HG02970 (cell line): ENCODE measurements around the gene LGALS7B.
"Not testable (repeated sequence)": the region's sequence is repeated elsewhere in the genome, so short reads cannot be mapped to it uniquely, and the experiment has no call there.

Experiments used
- ATAC-seq: cut with Tn5 transposase; IDR thresholded peaks from one replicate; pipeline ENCODE4 v1.9.1; 2021; ENCODE audit warnings: mild to moderate bottlenecking, moderate library complexity, moderate number of reproducible peaks; ENCODE audit not compliant: unreplicated experiment, low FRiP score

LGALS7B gene

DNA sequence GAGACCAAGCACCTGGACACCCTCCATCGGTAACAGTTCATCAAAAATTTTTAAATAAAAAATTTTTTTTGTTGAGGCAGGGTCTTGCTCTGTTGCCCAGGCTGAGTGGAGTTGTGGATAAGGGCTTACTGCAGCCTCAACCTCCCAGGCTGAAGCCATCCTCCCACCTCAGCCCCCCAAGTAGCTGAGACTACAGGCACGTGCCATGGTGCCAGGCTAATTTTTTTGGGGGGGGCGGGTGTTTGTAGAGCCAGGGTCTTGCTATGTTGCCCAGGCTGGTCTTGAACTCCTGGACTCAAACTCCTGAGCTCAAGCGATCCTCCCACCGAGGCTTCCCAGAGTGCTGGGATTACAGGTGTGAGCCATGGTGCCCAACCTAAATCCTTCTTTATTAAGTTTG, 4.7 kb downstream of the LGALS7B start:
- no peak for ATAC-seq

DNA sequence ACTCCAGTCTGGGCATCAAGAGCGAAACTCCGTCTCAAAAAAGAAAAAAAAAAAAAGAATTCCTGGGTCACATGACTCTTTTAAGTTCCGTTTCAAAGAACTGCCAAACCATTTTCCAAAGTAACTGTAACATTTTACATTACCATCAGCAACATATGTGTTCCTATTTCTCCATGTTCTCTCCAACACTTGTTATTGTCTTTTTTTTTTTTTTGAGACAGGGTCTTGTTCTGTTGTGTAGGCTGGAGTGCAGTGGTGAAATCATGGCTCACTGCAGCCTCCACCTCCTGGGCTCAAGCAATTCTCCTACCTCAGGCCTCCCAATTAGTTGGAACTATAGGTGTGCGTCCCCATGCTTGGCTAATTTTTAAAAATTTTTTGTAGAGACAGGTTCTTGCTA, 6.5 kb downstream of the LGALS7B start:
- no peak for ATAC-seq

DNA sequence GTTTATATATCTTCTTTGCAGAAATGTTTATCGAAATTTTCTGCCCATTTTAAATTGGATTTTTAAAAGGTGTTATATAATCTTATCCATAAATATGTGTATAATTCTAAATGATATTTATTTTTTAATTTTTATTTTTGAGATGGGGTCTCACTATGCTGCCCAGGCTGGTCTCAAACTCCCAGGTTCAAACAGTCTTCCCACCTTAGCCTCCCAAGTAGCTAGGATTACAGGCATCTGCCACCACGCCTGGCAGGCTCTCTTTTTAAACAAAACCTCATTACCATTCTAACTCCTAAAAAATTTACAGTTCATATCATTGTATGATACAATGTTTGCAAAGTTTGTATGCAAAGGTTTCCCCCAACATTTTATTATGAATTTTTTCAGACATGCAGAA, 7.2 kb downstream of the LGALS7B start:
- ATAC-seq = no peak

DNA sequence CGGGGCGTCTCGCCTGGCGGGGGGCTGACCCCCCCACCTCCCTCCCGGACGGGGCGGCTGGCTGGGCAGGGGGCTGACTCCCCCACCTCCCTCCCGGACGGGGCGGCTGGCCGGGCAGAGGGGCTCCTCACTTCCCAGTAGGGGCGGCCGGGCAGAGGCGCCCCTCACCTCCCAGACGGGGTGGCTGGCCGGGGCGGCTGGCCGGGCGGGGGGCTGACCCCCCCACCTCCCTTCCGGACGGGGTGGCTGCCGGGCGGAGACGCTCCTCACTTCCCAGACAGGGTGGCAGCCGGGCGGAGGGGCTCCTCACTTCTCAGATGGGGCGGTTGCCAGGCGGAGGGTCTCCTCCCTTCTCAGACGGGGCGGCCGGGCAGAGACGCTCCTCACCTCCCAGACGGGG, 8.8 kb downstream of the LGALS7B start:
- ATAC-seq = not testable (repeated sequence)

GRCh38 chr19:38799104-38799503, 10.1 kb downstream of the LGALS7B start:
- ATAC-seq = no peak

- ATAC-seq = no peak
These were observed 11.8 kb downstream of the LGALS7B start for GRCh38 chr19:38800577-38801347.

DNA sequence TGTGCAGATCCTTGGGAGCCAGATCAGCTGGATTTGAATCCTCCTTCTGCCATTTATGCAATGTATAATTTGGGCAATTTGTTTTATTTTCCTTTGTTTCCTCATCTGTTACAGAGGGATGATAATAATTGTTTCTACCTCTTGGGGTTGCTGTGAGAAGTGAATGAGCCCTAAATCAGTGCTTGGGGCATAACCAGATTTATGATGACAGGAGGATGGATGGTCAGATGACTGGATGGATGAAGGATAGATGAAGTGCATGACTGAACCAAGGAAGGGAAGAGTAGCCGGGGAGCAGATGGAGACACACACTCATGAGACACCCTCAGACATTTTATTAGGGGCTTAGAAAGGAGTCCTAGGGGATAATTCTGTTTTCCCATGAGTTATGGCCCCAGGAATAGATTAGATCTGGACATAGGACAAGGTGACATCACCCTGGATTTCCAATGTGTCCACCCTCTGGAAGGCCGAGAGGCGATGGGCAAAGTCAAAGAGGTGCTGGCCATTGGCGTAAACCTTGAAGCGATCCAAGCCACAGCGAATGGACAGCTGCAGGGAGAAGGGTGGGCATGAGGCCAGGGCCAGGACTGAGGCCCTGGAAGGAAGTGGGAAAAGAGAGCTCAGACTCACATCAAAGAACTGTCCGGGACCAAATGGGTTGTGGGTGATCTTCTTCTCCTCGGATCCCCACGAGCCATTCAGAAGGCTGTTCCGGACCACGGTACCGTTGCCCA, 12.5 kb downstream of the LGALS7B start:
- no peak for ATAC-seq

- no peak for ATAC-seq
These were observed 14.5 kb downstream of the LGALS7B start for GRCh38 chr19:38803543-38803942.

DNA sequence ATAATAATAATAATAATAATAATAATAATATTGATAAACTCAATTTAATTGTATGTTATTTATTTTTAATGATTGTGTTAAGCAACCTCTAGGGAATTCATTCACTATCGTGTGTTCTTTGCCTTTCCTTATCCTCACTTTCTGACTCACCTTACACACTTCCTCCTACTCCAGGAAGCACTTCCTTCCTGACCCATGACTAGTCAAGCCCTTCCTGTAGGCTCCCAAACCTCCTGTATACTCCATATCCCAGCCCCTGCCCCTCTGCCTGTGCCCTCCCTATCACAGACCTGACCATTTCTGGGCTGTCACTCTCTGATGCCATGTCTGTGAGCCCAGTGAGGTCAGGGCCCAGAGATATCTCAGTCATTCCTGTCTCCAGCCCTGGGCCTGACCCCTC, 16.2 kb downstream of the LGALS7B start:
- no peak for ATAC-seq

GRCh38 chr19:38806371-38806770, 17.4 kb downstream of the LGALS7B start:
- ATAC-seq = no peak

- ATAC-seq = not testable (repeated sequence)
These were observed 18.5 kb downstream of the LGALS7B start for GRCh38 chr19:38807374-38808098.

GRCh38 chr19:38808741-38809140, 19.7 kb downstream of the LGALS7B start:
- ATAC-seq = no peak

DNA sequence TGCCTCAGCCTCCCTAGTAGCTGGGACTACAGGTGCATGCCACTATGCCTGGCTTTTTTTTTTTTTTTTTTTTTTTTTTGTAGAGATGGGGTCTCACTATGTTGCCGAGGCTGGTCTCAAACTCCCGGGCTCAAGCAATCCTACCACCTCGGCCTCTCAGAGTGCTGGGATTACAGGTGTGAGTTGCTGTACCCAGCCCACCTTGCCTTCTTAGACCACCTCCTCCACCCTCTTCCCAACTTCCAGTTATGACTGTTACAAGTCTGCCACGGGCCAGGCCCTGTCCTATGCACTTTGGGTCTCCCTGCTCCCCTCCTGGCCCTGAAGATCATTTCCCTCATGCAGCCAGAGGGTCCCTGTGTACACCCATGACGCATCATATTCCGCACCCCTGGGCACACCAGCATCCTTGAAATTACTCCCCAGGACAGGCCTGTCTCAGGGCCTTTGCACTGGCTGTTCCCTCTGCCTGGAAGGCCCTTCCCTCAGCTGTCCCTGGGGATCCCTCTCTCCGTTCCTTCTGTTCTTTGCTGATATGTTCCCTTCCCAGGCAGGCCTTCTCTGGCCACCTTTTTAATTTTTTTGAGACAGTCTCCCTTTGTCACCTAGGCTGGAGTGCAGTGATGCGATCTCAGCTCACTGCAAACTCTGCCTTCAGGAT, 20.7 kb downstream of the LGALS7B start:
- ATAC-seq = no peak

GRCh38 chr19:38812009-38812840, 23.2 kb downstream of the LGALS7B start:
- no peak for ATAC-seq

- ATAC-seq = no peak
These were observed 23.9 kb downstream of the LGALS7B start, which contains the start of gene LGALS4 for GRCh38 chr19:38812841-38813320. Gene LGALS4 (minus strand): TSS chr19:38812945. CDS start chr19:38812886, 59 bp downstream.

GRCh38 chr19:38813323-38813722, 24.3 kb downstream of the LGALS7B start:
- no peak for ATAC-seq

DNA sequence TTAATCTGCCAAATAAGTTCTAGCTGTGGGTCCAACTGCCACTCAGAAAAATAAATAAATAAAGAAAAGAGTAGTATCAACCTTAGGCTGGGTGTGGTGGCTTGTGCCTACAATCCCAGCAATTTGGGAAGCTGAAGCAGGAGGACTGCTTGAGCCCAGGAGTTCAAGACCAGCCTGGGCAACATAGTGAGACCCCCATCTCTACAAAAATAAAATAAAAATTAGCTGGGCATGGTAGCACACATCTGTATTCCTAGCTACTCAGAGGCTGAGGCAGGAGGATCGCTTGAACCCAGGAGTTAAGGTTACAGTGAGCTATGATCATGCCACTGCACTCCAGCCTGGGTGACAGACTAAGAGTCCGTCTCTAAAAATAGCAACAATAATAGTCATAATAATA, 24.9 kb downstream of the LGALS7B start:
- ATAC-seq = not testable (repeated sequence)

- ATAC-seq = no peak
These were observed 26.3 kb downstream of the LGALS7B start for GRCh38 chr19:38815059-38816001.
